ENCODE results near the gene OR4F17. TPM values are rescaled to one million over a fixed set of nuclear protein-coding genes. Genes with fewer than 3 reads are reported as not detected.
"Not testable (repeated sequence)": the region's sequence is repeated elsewhere in the genome, so short reads cannot be mapped to it uniquely, and the experiment has no call there.

Gene OR4F17
- total RNA-seq, 5 donors from 2014 or later (not counting 1 experiment from before 2014, with no cell fraction given): not detected

GRCh38 chr19:120443-121140 lies 13.7 kb downstream of the OR4F17 start:
- H3K4me1 ChIP-seq (ENCODE audit: control insufficient read depth in 1 of 2, extremely low read depth in 1 of 2, insufficient read depth in 2 of 2, low read length in 2 of 2); H3K4me3 ChIP-seq (ENCODE audit: control insufficient read depth in 1 of 2, extremely low read depth in 1 of 2, low read length in 1 of 2); H3K27me3 ChIP-seq (replicated peaks in 1 of 2; ENCODE audit: control insufficient read depth in 2 of 2, extremely low read depth in 1 of 2, insufficient read depth in 2 of 2, low read length in 1 of 2); H3K9me3 Mint-ChIP-seq; ATAC-seq (replicated peaks in 1 of 4); H3K27ac Mint-ChIP-seq; H3K4me3 Mint-ChIP-seq; H3K36me3 Mint-ChIP-seq; POLR2A ChIA-PET; H3K27ac ChIP-seq (ENCODE audit: low read length); H3K27me3 Mint-ChIP-seq; H3K4me1 Mint-ChIP-seq; H3K9me3 ChIP-seq; DNase-seq; H3K36me3 ChIP-seq (ENCODE audit: control insufficient read depth in 2 of 2, extremely low read depth in 1 of 2, insufficient read depth in 1 of 2, low read length in 1 of 2); CTCF ChIA-PET: not testable (repeated sequence)
- WGBS (ENCODE audit: insufficient coverage): no CpG with 5 or more reads among the region's 5 CpGs

Other genes with a start within 250 kb of the OR4F17 start
- gene PLPP2, start 184.3 kb downstream of the OR4F17 start, total RNA-seq: 1 to 10 TPM in 3 of 5 donors, under 1 TPM in 2; 0.23 to 2.3 (median 1.1) TPM
- gene MIER2, start 237.7 kb downstream of the OR4F17 start, total RNA-seq: 10 to 100 TPM; 13.1 to 23.2 (median 18.0) TPM

Data from T-cell (primary cell).